Measurements from ENCODE around the gene SPATA6. TPM values are rescaled to one million over a fixed set of nuclear protein-coding genes. Genes with fewer than 3 reads are reported as not detected.

The SPATA6 gene
- total and polyA plus RNA-seq, 2 donors (not counting 3 experiments of a cell fraction or from before 2014, with no cell fraction given) = 0.79 to 4.9 TPM

GRCh38 chr1:48356901-48357300, 115.1 kb downstream of the SPATA6 start:
- no peaks in the 10 kb centered on the region for H4K20me1 ChIP-seq (replicated peaks; ENCODE audit: control insufficient read depth, extremely low read depth, insufficient read depth, low read length)
- TF ChIP-seq MYC (IDR thresholded peaks at IDR 0.05; ENCODE audit: low read depth, low read length) (no peak), FOS (IDR thresholded peaks at IDR 0.05; ENCODE audit: borderline replicate concordance, insufficient read depth, low read length) (no peak), CTCF (IDR thresholded peaks at IDR 0.05; ENCODE audit: extremely low read depth in 1 of 2, insufficient read depth in 1 of 2, low read depth in 1 of 2, low read length in 2 of 2) (no peak), EZH2 (IDR thresholded peaks at IDR 0.05; ENCODE audit: borderline replicate concordance, low read depth, low read length, severe bottlenecking) (no peak), POLR2A (IDR thresholded peaks at IDR 0.05; ENCODE audit: low read depth, low read length) (no peak), POLR2AphosphoS5 (IDR thresholded peaks at IDR 0.05; ENCODE audit: insufficient read depth, low read depth, low read length) (no peak), GATA2 (IDR thresholded peaks at IDR 0.05; ENCODE audit: insufficient read depth, insufficient read length, low read depth, low read length) (no peak), JUN (IDR thresholded peaks at IDR 0.05; ENCODE audit: borderline replicate concordance, insufficient read depth, insufficient read length, low read depth) (no peak), MAX (IDR thresholded peaks at IDR 0.05; ENCODE audit: insufficient read depth, insufficient read length) (no peak)
- no peak overlapping the region for H3K9ac ChIP-seq (replicated peaks; ENCODE audit: extremely low read depth, insufficient read depth, low read length)
- ChIA-PET CTCF (interaction anchor here (3.2 kb wide), 1 partner anchor 142 kb away, joined by 39 read pairs; no protein-coding TSS in a partner anchor), POLR2A (no interaction called here)
- H3K9me3 ChIP-seq (replicated peaks; ENCODE audit: control insufficient read depth, insufficient read depth, low read length) = no peaks in the 10 kb centered on the region
- H3K4me2 ChIP-seq (ENCODE audit: insufficient read depth, low read length) = no peak overlapping the region
- no peak overlapping the region for H2AFZ ChIP-seq (ENCODE audit: low read depth, low read length)
- intact Hi-C loops (cut with micrococcal nuclease) (loop anchor here (1.0 kb wide), 1 partner anchor 141 kb away; no protein-coding TSS in a partner anchor), dilution Hi-C loops (cut with MboI; ENCODE audit: extremely low pct_ligation_motif_present, low sequenced_read_pairs) (no loop called here)
- no peak for FAIRE-seq
- no peaks in the 10 kb centered on the region for H3K4me1 ChIP-seq (ENCODE audit: control insufficient read depth, extremely low read depth, insufficient read depth, low read length)
- no TSS peak for BruUV-seq (replicated peaks)
- H3K4me3 ChIP-seq (replicated peaks in 1 of 3; ENCODE audit: insufficient read depth in 1 of 3, low read depth in 1 of 3, low read length in 3 of 3) = no peak overlapping the region
- no peaks in the 10 kb centered on the region for H3K27me3 ChIP-seq (ENCODE audit: control insufficient read depth in 2 of 2, insufficient read depth in 2 of 2, low read length in 2 of 2)
- H3K36me3 ChIP-seq (ENCODE audit: control insufficient read depth in 2 of 2, extremely low read depth in 1 of 2, insufficient read depth in 2 of 2, low read length in 2 of 2) = no peaks in the 10 kb centered on the region
- H3K79me2 ChIP-seq (ENCODE audit: control insufficient read depth, insufficient read depth, low read length) = no peaks in the 10 kb centered on the region
- H3K27ac ChIP-seq (ENCODE audit: insufficient read depth, low read depth, low read length) = no peak overlapping the region
- no peaks in the 10 kb centered on the region for H3K9me1 ChIP-seq (replicated peaks; ENCODE audit: control insufficient read depth, extremely low read depth, insufficient read depth, low read length)
- no peak for DNase-seq (ENCODE audit: low read depth, low spot score)
